HUES64 (cell line): ENCODE measurements around the gene ANO1.

ENCODE experiments used
- H3K27ac ChIP-seq: 2 replicates; pipeline ENCODE4 v1.7.0; 2013; ENCODE audit warnings: low read depth, low read length, inconsistent platforms
- H3K27me3 ChIP-seq: 2 replicates; pipeline ENCODE4 v1.6.1; 2013; ENCODE audit warnings: mild to moderate bottlenecking, low read length; ENCODE audit not compliant: insufficient read depth
- H3K36me3 ChIP-seq: 2 replicates; pipeline ENCODE4 v1.6.1; 2013; ENCODE audit warnings: mild to moderate bottlenecking, low read length; ENCODE audit not compliant: insufficient read depth
- H3K4me1 ChIP-seq: 2 replicates; pipeline ENCODE4 v1.6.1; 2013; ENCODE audit warnings: mild to moderate bottlenecking, low read length, moderate library complexity; ENCODE audit not compliant: insufficient read depth
- H3K4me3 ChIP-seq: 2 replicates; pipeline ENCODE4 v1.5.1; 2013; ENCODE audit warnings: mild to moderate bottlenecking, low read length, moderate library complexity
- H3K9ac ChIP-seq: 2 replicates; pipeline ENCODE4 v1.6.1; 2013; ENCODE audit warnings: mild to moderate bottlenecking, low read depth, low read length
- H3K9me3 ChIP-seq: 2 replicates; pipeline ENCODE4 v1.6.1; 2013; ENCODE audit warnings: low read depth, low read length; ENCODE audit not compliant: insufficient read depth
- WGBS: fragments of 150-250, 120-280 bp; methylation state at CpG from one replicate; pipeline ENCODE4 v1.1.7; 2013; ENCODE audit warnings: missing lambda C conversion rate; 5-methylcytosine and 5-hydroxymethylcytosine counted together

The ANO1 gene

DNA sequence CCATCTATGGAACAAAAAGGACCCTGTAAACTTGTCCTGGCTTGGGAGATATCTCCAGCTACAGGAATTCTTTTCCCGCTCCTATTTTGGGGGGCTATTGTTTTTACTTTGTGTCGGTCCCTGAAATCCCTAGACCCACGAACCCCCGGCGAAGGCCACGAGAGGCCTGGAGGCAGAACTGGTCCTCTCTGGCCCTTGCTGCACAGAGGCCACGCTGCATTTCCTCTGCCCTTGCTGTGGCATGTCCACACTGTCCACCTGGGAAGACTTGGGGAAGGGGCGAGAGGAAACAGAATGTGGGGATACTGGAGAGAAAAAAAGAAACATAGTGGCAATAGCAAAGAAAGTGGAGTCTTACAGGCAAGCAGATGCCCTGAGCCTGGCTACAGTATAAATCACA, 2.3 kb upstream of the ANO1 start:
- Histone ChIP-seq H3K27me3 (peaks cover 98% of the 10 kb centered on the region), H3K4me1 (peaks cover 15% of the 10 kb centered on the region), H3K9ac (no peak overlapping the region), H3K9me3 (no peaks in the 10 kb centered on the region), H3K4me3 (no peak overlapping the region), H3K36me3 (no peaks in the 10 kb centered on the region), H3K27ac (no peak overlapping the region)
- 94% methylated on average over 8 of the region's 8 CpGs for WGBS

DNA sequence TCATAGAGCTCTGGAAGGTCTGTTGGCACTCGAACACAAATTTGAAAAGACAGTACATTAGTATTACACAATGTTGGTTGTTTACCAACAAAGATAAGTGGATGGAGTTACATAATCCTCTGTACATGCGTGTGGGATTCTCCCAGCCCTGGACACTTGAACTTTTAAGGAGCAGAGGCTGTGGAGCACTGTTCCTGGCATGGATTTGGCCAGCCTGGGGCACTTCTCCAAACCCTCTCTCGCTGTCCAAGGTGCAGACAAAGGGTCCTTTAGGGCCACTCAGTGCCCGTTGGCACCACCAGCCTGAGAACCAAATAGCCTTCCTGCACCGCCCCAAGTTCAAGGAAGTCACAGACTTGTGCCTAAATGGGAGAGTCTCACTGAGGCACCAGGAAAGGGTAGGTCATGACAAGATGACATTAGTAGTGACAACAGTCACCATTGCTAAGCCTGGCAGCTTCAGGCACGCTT, 1.6 kb upstream of the ANO1 start:
- WGBS, result 95% methylated on average over 5 of the region's 6 CpGs
- Histone ChIP-seq H3K9ac (no peak overlapping the region), H3K4me3 (no peak overlapping the region), H3K27ac (no peak overlapping the region), H3K27me3 (peaks cover 100% of the 10 kb centered on the region), H3K4me1 (peaks cover 15% of the 10 kb centered on the region), H3K36me3 (no peaks in the 10 kb centered on the region), H3K9me3 (no peaks in the 10 kb centered on the region)

DNA sequence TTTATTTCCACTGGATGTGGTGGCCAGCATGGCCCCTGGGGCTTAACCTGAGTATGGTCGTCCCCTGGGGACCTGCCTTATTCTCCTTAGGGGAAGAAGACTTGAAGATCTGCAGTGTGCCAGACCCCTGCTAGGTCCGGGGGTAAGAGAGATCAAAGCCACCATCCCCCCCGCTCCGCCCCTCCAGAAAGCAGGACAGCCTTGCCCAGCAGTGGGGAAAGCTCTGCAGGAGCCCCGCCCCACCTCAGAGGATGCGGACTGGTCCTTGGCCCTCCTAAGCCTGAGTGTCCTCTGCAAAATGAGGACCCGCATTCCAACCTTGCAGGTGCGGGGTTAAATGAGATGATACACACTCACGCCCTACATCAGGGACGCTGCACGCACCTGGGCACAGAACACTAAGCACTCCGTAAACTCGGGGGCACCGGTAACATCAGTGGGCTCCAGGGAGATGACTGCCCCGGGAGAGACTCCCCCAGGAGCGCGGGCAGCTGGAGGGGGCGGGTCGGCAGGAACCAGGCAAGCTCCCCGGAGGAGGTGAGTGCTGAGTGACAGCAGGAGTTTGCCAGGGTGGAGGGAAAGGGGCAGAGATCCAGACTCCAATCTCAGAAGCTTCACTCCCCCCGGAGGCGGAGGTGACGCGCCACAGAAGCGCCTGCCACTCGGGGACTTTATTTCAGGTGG, 564 bp upstream of the ANO1 start:
- Histone ChIP-seq H3K4me3 (peak overlapping the region; percentile 42), H3K9me3 (no peaks in the 10 kb centered on the region), H3K36me3 (no peaks in the 10 kb centered on the region), H3K27ac (no peak overlapping the region), H3K27me3 (peaks cover 90% of the 10 kb centered on the region), H3K9ac (no peak overlapping the region), H3K4me1 (peaks cover 8% of the 10 kb centered on the region)
- WGBS, result 12% methylated on average over 26 of the region's 26 CpGs

DNA sequence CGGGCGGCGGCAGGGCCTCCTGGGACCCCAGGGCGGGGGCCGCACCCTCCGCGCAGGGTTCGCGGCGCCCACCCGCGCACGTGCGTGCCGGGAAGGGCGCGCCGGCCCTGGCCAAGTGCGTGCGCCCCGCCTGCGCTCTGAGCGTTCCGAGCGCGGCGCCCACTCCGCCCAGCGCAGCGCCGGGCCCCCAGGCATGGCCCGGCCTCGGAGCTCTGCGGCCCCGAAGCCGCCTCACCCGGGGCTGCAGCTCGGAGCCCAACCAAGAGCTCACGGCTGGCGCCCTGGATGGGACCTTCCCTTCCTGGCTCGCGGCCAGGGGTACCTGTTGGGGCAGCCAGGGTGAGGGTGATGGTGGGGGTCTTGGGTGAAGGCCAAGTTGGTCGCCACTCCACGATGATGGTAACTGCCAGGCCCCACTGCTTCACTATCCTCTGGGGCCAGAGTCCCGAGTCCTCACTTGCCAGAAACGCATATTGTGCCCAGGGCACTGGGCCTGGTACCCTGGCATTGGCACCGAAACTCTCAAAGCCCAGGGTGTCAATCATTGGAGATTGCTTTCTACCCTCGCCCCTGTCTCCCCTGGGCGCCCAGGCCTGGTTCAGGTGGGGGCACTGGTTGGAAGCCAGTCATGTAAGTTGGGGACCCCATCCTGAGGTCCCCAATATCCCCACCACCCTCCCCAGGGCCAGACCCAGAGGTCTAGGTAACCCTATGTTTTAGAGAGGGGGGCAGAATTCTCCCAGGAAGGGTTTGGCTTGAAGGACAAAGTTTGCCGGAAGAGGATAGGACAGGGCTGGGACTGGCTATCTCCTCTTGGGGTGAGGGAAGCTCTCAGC, 882 bp downstream of the ANO1 start:
- Histone ChIP-seq H3K4me1 (peaks cover 3% of the 10 kb centered on the region), H3K9me3 (no peaks in the 10 kb centered on the region), H3K27ac (no peak overlapping the region), H3K9ac (no peak overlapping the region), H3K27me3 (peaks cover 76% of the 10 kb centered on the region), H3K36me3 (no peaks in the 10 kb centered on the region), H3K4me3 (peak overlapping the region; percentile 48)
- 19% methylated on average over 50 of the region's 50 CpGs for WGBS

DNA sequence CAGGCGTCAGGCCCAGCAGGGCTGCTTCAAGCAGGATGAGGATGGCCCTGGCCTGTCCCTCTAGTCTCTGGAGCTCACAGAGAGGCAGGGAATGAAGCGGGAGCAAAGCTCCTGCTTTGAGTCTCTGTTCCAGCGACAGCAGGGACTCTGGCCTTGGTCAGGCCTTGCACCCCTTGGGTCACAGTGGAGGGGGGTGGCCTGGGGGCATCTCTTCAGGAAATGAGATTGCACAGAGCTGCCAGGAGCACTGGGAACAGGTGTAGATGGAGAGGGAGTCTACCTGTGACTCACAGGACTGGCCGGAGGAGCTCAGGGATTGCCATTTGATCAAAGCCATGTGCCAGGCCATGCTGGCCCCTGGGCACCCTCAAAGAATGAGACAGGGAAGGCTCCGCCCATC, 1.6 kb downstream of the ANO1 start:
- no peaks in the 10 kb centered on the region for H3K36me3 ChIP-seq
- peaks cover 69% of the 10 kb centered on the region for H3K27me3 ChIP-seq
- no peak overlapping the region for H3K27ac ChIP-seq
- no peak overlapping the region for H3K4me3 ChIP-seq
- H3K9me3 ChIP-seq, result no peaks in the 10 kb centered on the region
- 81% methylated on average over 5 of the region's 5 CpGs for WGBS
- H3K9ac ChIP-seq, result no peak overlapping the region
- no peaks in the 10 kb centered on the region for H3K4me1 ChIP-seq

DNA sequence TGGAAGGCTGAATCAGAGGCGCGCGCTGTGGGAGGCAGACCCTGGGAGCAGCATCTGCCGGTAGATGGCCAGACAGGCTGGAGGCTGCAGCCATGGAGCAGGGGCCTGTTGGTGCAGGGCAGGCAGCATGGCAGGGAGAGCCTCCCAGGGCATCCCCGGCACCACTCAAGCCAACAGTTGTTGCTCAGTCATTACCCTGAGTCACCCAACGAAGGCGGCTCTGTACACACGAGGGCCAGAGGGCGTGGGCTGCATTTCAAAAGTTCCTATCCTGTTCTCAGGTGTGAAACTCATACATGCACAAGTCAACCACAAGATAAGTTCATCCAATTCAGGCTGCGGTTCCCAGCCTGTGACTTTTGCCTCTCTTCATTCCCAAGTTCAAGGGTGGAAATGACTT, 2.6 kb downstream of the ANO1 start:
- Histone ChIP-seq H3K9ac (no peak overlapping the region), H3K9me3 (no peaks in the 10 kb centered on the region), H3K4me3 (no peak overlapping the region), H3K27ac (no peak overlapping the region), H3K4me1 (no peaks in the 10 kb centered on the region), H3K36me3 (no peaks in the 10 kb centered on the region), H3K27me3 (peaks cover 58% of the 10 kb centered on the region)
- WGBS, result 88% methylated on average over 10 of the region's 10 CpGs

DNA sequence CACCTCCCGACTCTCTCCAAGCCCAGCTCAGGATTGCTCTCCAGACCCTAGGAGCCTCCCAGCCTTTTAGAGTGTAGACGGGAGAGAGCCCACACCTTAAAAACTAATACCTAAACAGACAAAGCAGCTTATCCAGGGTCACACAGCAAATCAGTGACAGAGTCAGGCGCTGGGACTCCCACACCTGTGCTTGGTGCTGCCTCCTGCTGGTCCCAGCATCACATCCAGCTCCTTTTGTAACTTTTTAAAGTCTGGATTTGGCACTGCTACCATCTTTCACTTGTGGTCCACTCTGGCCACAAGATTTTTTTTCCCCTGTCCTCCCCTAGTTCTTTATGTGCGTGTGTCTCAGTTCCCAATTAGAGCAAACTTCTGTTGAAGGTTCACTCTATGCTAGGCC, 4.7 kb downstream of the ANO1 start:
- peaks cover 38% of the 10 kb centered on the region for H3K27me3 ChIP-seq
- 81% methylated on average over 4 of the region's 4 CpGs for WGBS
- H3K9ac ChIP-seq, result no peak overlapping the region
- no peak overlapping the region for H3K4me3 ChIP-seq
- no peaks in the 10 kb centered on the region for H3K9me3 ChIP-seq
- no peaks in the 10 kb centered on the region for H3K36me3 ChIP-seq
- H3K4me1 ChIP-seq, result no peaks in the 10 kb centered on the region
- no peak overlapping the region for H3K27ac ChIP-seq

DNA sequence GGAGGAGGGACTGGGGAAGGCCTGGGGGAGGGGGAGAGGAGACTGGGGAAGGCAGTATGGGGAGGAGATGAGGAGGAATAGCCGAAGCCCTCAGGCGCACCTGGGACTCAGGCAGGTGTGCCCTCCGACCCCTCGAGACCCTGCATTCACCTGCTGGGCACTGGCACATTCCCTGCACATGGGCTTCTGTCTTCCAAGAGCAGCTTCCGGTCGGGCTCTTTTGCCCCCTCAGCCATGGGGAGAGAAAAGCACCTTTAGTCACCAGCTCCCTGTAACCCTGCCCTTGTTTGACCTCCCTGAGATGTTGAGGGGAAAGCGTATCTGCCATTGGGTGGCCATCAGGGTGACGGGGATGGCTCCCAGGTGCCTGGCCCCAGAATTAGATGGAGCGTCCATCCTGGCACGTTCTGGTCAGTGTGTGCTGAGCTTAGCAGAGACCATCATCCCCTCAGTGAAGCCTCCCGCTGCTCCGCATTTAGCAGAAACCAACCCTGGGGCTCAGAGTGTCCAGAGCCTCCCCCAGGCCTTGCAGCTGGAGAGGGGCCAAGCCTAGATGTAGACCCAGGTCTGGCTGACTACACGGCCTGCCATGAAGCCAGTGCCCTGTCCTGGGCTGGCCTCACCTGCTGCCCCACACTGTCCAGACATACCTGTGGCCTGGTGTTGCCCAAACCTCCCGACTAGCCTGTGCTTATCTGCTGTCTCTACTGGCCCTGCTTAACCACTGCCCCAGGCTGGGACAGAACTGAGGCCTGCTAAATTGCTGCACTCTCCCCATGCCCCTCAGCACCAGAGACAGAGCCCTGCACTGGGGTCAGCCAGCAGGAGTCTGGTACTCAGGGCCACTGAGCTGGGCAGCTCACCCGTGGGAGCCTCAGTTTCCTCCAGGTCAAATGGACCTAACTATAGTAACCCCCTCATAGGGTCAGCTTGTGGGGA, 6.2 kb downstream of the ANO1 start:
- Histone ChIP-seq H3K4me1 (0 out of 2 replicates have a peak, but pooled peaks cover 4% of the 10 kb centered on the region), H3K36me3 (no peaks in the 10 kb centered on the region)
- WGBS, result 89% methylated on average over 15 of the region's 15 CpGs

DNA sequence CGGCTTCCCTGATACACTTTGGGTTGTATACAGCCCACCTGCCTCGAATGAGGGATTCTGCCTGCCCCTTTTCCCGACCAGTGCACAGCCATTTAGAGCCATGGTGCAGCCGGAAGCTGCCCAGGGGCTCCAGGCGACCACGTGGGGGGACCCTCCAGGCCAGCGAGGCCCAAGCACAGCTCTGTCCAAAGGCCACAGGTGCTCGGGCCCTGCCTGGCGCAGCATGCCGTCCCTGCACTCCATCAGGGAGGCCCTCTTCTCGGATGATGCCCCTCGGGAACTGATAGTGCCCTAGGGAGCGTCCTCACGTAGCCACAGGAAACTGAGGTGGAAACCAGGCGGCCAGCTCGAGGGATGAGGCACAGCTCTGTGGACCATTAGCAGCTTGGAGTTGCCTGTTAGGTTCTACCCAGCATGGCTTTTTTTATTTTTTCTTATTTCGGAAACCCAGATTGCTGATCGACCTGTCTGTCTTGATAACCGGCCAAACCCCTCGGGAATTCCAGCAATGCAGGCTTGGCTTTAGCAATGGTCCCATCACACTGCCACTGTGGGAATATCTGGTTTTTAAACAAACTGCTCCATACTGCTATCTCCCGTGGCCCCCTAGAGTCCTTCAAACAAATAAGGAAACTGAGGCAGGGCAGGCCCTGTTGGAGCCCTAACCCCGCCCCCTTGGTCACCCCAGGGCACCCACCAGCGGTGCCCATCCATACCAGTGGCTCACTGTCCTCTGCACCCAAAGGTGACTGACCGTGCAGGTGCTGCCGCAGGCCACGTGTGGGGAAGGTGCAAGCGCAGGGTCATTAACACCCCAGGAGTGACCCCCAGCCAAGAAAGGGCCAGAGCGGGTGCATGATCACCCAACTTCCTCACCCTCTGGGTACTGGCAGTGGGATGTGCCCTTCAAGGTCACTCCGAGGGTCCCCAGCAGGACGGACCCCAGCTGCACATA, 8.0 kb downstream of the ANO1 start:
- Histone ChIP-seq H3K36me3 (no peaks in the 10 kb centered on the region), H3K9me3 (no peaks in the 10 kb centered on the region), H3K27me3 (peaks cover 7% of the 10 kb centered on the region), H3K4me3 (no peak overlapping the region), H3K4me1 (0 out of 2 replicates have a peak, but pooled peaks cover 4% of the 10 kb centered on the region), H3K9ac (no peak overlapping the region), H3K27ac (no peak overlapping the region)
- 93% methylated on average over 30 of the region's 30 CpGs for WGBS

More for the DNA sequence above, 6.2 kb downstream of the ANO1 start:
- Histone ChIP-seq H3K27ac (no peak overlapping the region), H3K9ac (no peak overlapping the region), H3K27me3 (peaks cover 23% of the 10 kb centered on the region), H3K9me3 (no peaks in the 10 kb centered on the region), H3K4me3 (no peak overlapping the region)
